CD4-positive, alpha-beta T cell treated with Interleukin-4 for 4 hours (primary cell): ENCODE data around the gene MCM3.

Experiments
- DNase-seq: peaks from one replicate; pipeline ENCODE4 v3.0.0-alpha.2; 2020

MCM3 gene

DNA sequence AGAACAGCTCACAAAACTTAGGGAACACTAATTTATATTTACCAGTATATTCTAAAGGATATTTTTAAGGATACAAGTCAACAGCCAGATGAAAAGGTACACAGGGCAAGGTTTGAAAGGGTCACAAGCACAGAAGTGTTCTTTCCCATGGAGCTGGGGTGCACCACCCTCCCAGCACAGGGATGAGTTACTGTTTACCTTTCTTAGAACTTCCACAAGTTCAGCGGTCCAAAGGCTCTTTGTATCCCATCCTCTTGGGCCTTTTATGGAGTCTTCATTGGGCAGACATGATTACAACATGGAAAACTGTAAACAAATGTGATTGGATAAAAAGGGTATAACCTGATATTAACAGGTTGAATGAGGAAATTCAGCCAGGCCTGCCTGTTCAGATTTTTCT is 39.1 kb downstream of the MCM3 start:
- no peak for DNase-seq

DNA sequence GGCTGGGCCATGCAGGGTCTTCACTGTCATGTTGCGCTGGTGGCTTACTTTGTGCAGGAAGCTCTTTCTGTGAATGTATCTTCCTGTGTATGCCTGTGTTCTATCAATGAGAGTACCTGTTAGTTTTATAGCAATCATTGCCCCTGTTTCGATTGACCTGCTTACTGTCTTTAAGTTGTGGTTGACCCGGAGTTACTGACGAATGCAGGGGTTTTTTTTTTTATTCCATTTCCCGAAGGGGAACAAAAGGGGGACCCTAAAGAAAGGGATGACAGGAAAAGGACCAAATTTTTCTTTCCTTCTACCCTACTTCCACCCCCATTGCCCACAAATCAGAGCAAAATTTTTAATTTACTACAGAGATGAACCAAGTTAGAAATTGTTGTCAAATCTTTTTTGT is 40.1 kb downstream of the MCM3 start, which contains the start of gene IL17F:
Gene IL17F, minus strand, starts transcription at position 101 of the 400 bp plus-strand sequence. Its CDS starts 71 bp downstream, at position 30.
- no peak for DNase-seq

DNA sequence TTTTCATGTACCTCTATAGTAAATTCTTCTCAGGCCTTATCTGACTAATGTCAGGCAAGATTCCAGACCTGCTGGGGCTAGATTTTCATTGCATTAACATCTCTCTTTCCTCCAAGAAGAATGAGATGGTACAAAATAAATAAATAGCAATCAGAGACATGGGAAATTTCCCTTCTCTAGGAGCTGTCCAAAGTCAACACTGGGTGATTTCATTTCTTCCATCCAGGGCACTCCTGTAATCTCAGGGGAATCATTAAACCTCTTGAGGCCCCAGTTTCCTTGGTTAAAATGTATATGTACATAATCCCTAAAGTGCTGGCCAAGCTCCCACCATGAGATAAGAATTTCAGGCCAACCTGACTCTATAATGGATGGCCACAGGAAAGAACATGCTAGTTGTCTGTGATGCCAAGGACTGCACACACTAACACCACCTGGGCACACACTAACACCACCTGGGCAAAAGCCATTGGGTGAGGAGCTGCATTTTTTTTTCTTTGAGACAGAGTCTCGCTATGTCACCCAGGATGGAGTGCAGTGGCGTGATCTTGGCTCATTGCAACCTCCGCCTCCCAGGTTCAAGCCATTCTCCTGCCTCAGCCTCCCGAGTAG is 41.2 kb downstream of the MCM3 start:
- DNase-seq, result no peak

DNA sequence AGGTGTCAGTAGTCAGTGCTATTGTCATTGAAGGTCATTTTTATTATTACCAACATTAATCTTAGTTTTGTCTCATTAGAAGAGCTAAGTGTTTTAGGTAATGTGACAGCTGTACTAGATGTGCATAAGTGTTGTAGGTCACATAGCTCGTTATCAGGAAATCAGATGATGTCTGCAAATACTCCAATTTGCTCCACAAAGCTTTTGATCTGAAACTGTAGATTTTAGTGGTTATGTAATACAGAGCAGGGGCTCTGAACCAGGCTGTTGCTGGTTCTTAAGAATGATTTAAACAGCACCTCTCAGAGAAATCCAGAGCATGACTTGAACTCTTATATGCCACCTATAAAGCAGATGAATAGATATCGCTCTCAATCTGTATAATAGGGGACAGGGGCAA is 42.7 kb downstream of the MCM3 start:
- no peak for DNase-seq

DNA sequence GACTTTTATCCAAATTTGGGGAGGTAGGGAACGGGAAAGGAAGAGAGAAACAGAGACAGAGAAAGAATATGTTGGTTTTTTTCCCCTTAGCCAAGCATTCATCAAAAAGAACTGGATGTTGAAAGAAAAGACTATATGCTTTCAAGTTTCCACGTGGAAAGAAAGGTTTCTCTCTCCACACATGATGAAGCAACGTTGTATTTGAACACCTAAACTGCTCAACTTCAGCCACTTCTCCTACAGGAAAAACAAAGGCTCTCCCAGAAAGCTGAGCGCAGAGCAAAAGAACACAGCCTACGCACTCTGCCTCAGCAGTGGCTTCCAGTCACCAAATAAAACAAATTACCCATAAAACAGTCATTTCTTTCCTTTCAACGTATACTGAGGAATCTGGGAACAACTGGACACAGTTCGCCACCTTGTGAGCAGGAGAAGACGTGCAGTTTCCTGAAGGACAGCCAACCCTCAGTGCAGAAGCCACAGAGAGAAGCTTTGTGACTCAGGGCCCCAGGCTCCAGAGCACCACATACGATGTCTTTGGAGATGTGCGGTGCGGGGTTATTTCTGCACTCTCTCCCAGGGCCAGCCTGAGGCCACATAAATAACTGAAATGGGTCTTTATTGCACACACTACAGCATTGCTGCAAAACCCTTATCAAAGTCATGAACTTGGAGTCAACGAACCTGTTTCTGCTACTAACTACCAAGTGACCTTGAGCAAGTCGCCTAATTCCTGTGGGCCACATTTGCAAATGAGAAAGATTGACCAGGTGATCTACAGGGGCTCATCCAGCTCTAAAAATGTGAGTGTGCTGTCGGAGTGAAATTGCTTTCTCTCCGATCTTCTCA is 50.3 kb downstream of the MCM3 start:
- DNase-seq, result no peak

DNA sequence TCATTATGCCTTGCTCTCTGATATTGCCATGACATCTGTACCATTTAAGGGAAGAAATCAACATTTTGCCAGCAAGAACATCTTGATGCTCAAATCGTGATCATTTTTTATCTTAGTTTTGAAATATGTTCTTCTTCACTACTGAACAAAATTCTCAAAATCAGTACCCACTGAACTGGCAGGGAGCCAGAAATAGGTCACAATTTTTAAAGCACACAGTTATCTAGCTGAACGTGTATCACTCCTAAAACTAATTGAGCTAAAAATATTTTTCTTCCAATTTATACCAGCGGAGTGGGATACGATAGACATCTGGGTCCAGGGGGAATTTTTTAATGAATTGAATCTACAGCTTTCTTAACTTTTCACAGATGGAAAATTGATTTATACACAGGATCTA is 51.5 kb downstream of the MCM3 start:
- DNase-seq, result no peak

DNA sequence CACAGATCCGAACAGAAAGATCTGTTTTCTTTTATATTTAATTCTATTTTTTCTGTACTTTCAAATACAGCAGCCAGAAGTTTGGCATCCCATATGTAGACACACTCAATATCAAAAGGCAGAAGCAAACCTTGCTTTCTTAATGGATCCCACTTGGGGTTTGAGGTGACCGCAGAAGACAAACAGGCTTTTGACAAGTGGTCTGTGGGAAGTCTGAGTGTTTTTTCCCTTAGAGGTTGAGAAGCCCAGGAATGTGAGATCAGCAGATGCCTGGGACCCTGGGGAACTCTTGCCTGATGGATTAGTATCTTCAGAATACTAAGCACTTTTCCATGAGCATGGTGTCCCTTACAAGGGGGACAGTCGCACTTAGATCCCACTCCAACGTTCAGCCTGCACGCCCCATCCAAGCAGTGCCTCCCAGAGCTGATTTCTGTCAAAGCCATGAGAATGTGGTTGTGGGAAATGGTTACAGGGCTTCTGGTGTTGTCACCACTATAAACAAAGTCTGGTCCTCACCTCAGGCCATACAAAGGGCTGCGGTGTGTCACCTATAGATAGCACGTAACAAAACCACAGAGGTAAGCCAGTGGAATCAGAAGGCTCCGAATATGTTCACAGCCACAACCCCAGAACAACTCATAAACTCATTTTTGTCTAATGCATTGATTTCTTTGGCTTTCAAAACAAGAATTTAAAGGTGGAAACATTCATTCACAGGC is 53.0 kb downstream of the MCM3 start:
- peak; percentile 5 for DNase-seq

DNA sequence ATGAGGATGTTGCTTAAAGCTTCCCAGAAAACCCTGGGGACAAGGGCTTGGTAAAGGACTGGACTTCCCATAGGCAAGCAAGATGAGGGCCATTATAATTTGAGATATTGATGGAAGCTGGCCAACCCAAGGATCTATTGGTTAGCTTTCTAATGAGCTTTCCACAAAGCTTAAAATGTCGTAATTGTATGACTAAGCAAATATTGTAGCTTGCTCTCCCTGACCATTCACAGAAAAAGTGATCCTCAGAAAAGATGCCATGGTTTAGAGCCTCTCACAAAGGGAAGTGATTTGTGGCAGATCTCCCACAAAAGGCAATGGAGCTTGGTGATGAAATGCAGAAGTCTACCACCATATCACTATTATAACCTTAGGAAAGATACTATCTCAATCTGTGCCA is 53.9 kb downstream of the MCM3 start:
- DNase-seq, result no peak

DNA sequence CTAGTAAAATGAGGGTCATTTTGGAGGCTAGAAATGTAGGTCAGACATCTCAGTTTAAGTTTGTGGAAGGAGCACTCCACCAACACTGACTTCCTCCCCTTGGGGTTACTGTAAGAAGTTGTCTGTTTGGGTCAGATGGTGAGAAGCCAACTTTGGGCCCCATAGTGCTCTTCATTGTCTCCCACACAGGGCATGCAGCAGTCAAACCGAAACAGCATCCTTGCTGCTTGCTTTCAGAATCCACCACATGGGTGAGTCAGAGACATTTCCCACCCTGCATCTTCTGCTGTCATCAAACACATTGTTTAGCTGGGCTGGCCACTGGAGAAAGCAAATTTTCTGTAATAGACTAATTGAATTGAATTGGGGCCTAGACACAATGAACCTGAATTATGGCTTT is 57.0 kb downstream of the MCM3 start:
- peak; percentile 14 for DNase-seq

DNA sequence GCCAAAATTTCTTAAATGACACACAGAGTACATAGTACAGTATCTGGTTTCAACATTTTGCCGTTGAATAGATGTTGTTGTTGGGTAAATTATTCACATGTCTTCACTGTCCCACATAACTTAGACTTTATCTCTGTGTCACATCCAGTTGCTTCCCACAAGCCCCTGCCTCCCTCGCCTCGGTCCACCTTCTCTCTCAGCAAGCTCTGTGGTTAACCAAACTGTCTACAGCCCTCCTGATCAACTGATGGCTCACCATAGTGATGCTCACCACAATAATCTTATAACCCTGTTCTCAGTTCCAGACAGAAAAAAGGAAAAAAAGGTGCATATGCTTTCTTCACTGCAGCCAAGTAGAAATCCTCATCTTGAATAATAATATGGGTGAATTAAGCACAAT is 63.2 kb downstream of the MCM3 start:
- DNase-seq, result no peak

DNA sequence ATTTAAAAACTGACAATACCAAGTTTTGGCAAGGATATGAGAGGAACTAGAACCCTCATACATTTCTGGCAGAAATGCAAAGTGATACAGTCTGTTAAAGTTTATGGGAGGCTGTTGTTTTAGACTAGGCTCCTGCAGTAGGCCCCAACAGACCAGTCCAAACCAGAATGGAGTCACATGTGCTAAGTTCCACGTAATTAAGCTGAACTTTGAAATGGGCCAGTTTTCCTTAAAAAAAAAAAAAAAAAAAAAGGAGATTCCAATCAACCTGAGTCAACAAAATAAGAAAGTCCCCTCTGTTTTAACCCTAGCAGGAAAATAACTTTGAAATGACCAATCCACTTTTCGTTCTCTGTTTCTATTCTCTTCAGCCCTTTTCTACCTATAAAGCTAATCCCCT is 66.8 kb downstream of the MCM3 start:
- DNase-seq, result no peak

DNA sequence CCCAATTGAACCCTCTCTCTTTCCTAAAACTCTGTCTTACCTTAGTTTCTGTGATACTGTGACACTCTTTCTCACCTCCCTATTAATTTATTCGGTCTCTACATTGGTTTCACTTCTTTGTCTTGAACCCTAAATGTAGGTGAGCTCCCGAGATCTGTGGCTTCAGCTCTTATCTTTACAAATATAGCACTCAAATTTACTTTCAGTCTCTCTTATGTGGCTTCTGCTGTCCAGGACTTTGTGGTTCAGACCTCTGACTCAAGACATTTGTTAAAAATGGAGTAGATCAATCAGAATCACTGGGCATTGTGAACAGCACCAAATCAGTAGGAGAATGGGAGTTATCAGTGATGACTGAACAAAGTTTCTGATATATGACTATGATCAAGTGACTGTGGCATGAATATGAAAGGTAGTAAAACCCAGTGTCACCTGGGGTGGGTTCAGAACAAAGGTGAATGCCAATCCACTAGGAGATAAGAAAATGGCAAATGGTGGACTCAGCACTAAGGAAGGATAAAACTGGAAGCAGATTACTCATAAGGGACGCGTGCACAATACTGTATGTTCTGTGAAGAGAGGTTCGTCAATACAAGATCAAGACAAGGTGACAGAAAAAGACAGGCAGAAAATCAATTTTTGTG is 67.5 kb downstream of the MCM3 start:
- DNase-seq, result no peak

DNA sequence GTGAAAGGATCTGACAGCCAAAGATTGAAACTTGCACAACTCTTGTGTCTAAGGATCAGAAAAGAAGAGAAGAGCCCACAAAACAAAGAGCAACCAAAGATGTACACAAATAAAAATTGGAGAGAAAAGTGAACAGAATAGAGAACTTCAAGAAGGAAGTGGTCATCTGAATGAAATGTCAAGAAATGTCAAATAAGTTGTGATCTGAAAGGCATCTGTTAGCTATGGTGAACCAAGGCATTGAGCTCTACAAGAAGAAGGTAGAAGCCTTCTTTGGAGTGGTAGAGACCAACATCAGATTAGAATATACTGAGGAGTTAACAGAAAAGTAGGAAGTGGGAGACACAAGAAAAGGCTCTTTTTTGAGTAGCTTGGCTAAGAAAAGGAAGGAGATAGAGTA is 68.8 kb downstream of the MCM3 start:
- DNase-seq, result no peak
